Endothelial cell of umbilical vein (primary cell): ENCODE data around the gene AGPAT2. TPM values are rescaled to one million over a fixed set of nuclear protein-coding genes. Genes with fewer than 3 reads are reported as not detected.

Experiments used
- BruUV-seq: library from RNA; stranded (reverse); fragments of 400-500 nt; replicated peaks from 2 replicates; lab custom pipeline; 2021; lab: Mats Ljungman, UMichigan
- CTCF ChIA-PET: fragments of 300-600, 350-600 bp; sonication (Branson Sonifier 250); formaldehyde crosslinking; loops from one replicate; lab custom pipeline; 2021; ENCODE audit warnings: antibody characterized with exemption, inconsistent platforms; lab: Charles Lee
- POLR2A ChIA-PET: fragments of 300-600, 350-600 bp; sonication (Branson Sonifier 250); formaldehyde crosslinking; loops from one replicate; lab custom pipeline; 2021; ENCODE audit warnings: antibody characterized with exemption, inconsistent platforms; lab: Charles Lee
- DNase-seq: peaks from one replicate; pipeline ENCODE4 v3.0.0-alpha.2; 2011; ENCODE audit warnings: low read depth, low spot score
- FAIRE-seq: peaks from 2 replicates; lab custom pipeline; 2011; peaks lifted over from hg19 to GRCh38; lab: Jason Lieb, UNC
- H2AFZ ChIP-seq: 2 replicates; pipeline ENCODE4 v1.6.0; 2012; ENCODE audit warnings: low read depth, low read length, control low read depth, inconsistent platforms
- H3K27ac ChIP-seq: 2 replicates; pipeline ENCODE4 v1.5.1; 2011; ENCODE audit warnings: low read depth, mild to moderate bottlenecking, control low read depth, low read length, moderate library complexity; ENCODE audit not compliant: insufficient read depth
- H3K27me3 ChIP-seq, 2 experiments: 2 replicates each; pipeline versions ENCODE4 v1.6.0 to v1.6.1; 2011; ENCODE audit warnings: low read length in 2 of 2, mixed read lengths in 1 of 2; ENCODE audit not compliant: control insufficient read depth in 2 of 2, insufficient read depth in 2 of 2
- H3K36me3 ChIP-seq, 2 experiments: 2 replicates in 1 of 2; 3 replicates in 1 of 2; pipeline ENCODE4 v1.5.1; 2011; ENCODE audit warnings: low read length in 2 of 2, mild to moderate bottlenecking in 1 of 2, moderate library complexity in 1 of 2; ENCODE audit not compliant: control insufficient read depth in 2 of 2, insufficient read depth in 2 of 2; ENCODE audit errors: extremely low read depth in 1 of 2
- H3K4me1 ChIP-seq: 3 replicates; pipeline ENCODE4 v1.5.1; 2011; ENCODE audit warnings: mild to moderate bottlenecking, low read length; ENCODE audit not compliant: control insufficient read depth, insufficient read depth; ENCODE audit errors: extremely low read depth
- H3K4me2 ChIP-seq: 2 replicates; pipeline ENCODE4 v1.6.1; 2011; ENCODE audit warnings: low read length, control low read depth, mixed read lengths; ENCODE audit not compliant: insufficient read depth
- H3K4me3 ChIP-seq, 3 experiments: fragments of 200-600 bp in 1 of 3; sonication (generic), shearing (Covaris generic) in 1 of 3; replicated peaks in 1 of 3; 2 replicates each; pipeline ENCODE4 v1.5.1; 2011 to 2016; ENCODE audit warnings: control low read depth in 3 of 3, low read length in 3 of 3, mild to moderate bottlenecking in 2 of 3, inconsistent platforms in 1 of 3, low read depth in 1 of 3, moderate library complexity in 1 of 3; ENCODE audit not compliant: insufficient read depth in 1 of 3
- H3K79me2 ChIP-seq: 2 replicates; pipeline ENCODE4 v1.6.0; 2012; ENCODE audit warnings: low read length, inconsistent platforms; ENCODE audit not compliant: control insufficient read depth, insufficient read depth
- H3K9ac ChIP-seq: replicated peaks from 2 replicates; pipeline ENCODE3; 2011; ENCODE audit warnings: low read length, control low read depth; ENCODE audit not compliant: insufficient read depth; ENCODE audit errors: extremely low read depth
- H3K9me1 ChIP-seq: replicated peaks from 3 replicates; pipeline ENCODE4 v1.6.0; 2011; ENCODE audit warnings: mild to moderate bottlenecking, low read length; ENCODE audit not compliant: control insufficient read depth, insufficient read depth; ENCODE audit errors: extremely low read depth
- H3K9me3 ChIP-seq: replicated peaks from 2 replicates; pipeline ENCODE4 v1.5.1; 2012; ENCODE audit warnings: low read length, inconsistent platforms; ENCODE audit not compliant: control insufficient read depth, insufficient read depth
- H4K20me1 ChIP-seq: replicated peaks from 2 replicates; pipeline ENCODE3; 2011; ENCODE audit warnings: mild to moderate bottlenecking, low read length; ENCODE audit not compliant: control insufficient read depth, insufficient read depth; ENCODE audit errors: extremely low read depth
- CTCF ChIP-seq, 2 donors: IDR thresholded peaks; 1 replicate in 1 of 2; 2 replicates in 1 of 2; pipeline ENCODE4 v1.5.1; 2011; ENCODE audit warnings: low read length in 2 of 2, mild to moderate bottlenecking in 2 of 2, moderate library complexity in 2 of 2, control low read depth in 1 of 2, inconsistent platforms in 1 of 2, low read depth in 1 of 2; ENCODE audit not compliant: insufficient read depth in 1 of 2; ENCODE audit errors: extremely low read depth in 1 of 2
- EZH2 ChIP-seq: IDR thresholded peaks from 2 replicates; pipeline ENCODE4 v1.6.1; 2012; ENCODE audit warnings: borderline replicate concordance, low read depth, mild to moderate bottlenecking, moderate library complexity, low read length, inconsistent platforms; ENCODE audit not compliant: severe bottlenecking
- FOS ChIP-seq: IDR thresholded peaks from 2 replicates; pipeline ENCODE4 v1.6.1; 2011; ENCODE audit warnings: mild to moderate bottlenecking, low read length, moderate library complexity, borderline replicate concordance; ENCODE audit not compliant: insufficient read depth
- GATA2 ChIP-seq: IDR thresholded peaks from 2 replicates; pipeline ENCODE4 v1.7.0; 2011; ENCODE audit warnings: low read depth, mild to moderate bottlenecking, moderate library complexity, mixed read lengths, low read length; ENCODE audit not compliant: insufficient read length, insufficient read depth
- JUN ChIP-seq: IDR thresholded peaks from 2 replicates; pipeline ENCODE4 v1.6.1; 2011; ENCODE audit warnings: borderline replicate concordance, low read depth; ENCODE audit not compliant: insufficient read length, insufficient read depth
- MYC ChIP-seq: IDR thresholded peaks from one replicate; pipeline ENCODE4 v1.6.1; 2011; ENCODE audit warnings: mild to moderate bottlenecking, low read depth, low read length
- POLR2A ChIP-seq: IDR thresholded peaks from 2 replicates; pipeline ENCODE4 v1.6.1; 2012; ENCODE audit warnings: low read depth, mild to moderate bottlenecking, control low read depth, low read length
- POLR2AphosphoS5 ChIP-seq: IDR thresholded peaks from 2 replicates; pipeline ENCODE4 v1.6.1; 2012; ENCODE audit warnings: low read depth, mild to moderate bottlenecking, control low read depth, low read length, moderate library complexity; ENCODE audit not compliant: insufficient read depth
- dilution Hi-C: fragments of 300-500 bp; cut with MboI; formaldehyde crosslinking; loops from one replicate; pipeline ENCODE4 v1.15.0; 2019; ENCODE audit warnings: low sequenced_read_pairs; ENCODE audit not compliant: extremely low pct_ligation_motif_present
- intact Hi-C: fragments of 100-400 bp; cut with micrococcal nuclease; formaldehyde crosslinking; loops from one replicate; pipeline ENCODE4 v1.10.0; 2022
- polyA plus RNA-seq, 4 experiments: library from polyadenylated mRNA; depleted of rRNA in 3 of 4; stranded (reverse) in 3 of 4; unstranded in 1 of 4; fragments of >200 nt; gene quantifications; 2 replicates each; pipeline versions ENCODE4 v1.2.1 to v1.2.3, GENCODE V29; 2011 to 2012; ENCODE audit warnings: missing spikeins in 1 of 4
- total RNA-seq: library from RNA; stranded (reverse); gene quantifications from 2 replicates; pipeline ENCODE4 v1.2.3, GENCODE V29; 2021
- TF ChIP-seq, protein P1 (sequence below): IDR thresholded peaks from 2 replicates; pipeline ENCODE4 v1.6.1; 2011; ENCODE audit not compliant: insufficient read depth, insufficient read length

AGPAT2 gene
- total and polyA plus RNA-seq, 2 donors (not counting 3 experiments of a cell fraction or from before 2014, with no cell fraction given): 45.5 to 55.3 TPM

- FAIRE-seq (peak; percentile 100), DNase-seq (peak; percentile 97)
- H3K27me3 ChIP-seq: no peaks in the 10 kb centered on the region
- H3K27ac ChIP-seq: peak overlapping the region; percentile 95
- H3K36me3 ChIP-seq: no peaks in the 10 kb centered on the region
- H3K9me3 ChIP-seq: no peaks in the 10 kb centered on the region
- intact Hi-C loops (no loop called here), dilution Hi-C loops (no loop called here)
- peak overlapping the region; percentile 32 for H3K4me2 ChIP-seq
- CTCF ChIA-PET: interaction anchor here (1.0 to 8.2 kb wide), 2 partner anchors 10 to 15 kb away, joined by 3 to 90 read pairs; partner anchors contain the start of gene EGFL7
- no peaks in the 10 kb centered on the region for H3K9me1 ChIP-seq
- peaks cover 18% of the 10 kb centered on the region for H3K79me2 ChIP-seq
- no peaks in the 10 kb centered on the region for H4K20me1 ChIP-seq
- H3K9ac ChIP-seq: peak overlapping the region; percentile 77
- TF ChIP-seq FOS: no peak
- peak; percentile 18 for TF ChIP-seq JUN
- no peak for TF ChIP-seq EZH2
- no peak for TF ChIP-seq CTCF (IDR thresholded peaks at IDR 0.05; ENCODE audit: extremely low read depth in 1 of 2, insufficient read depth in 1 of 2, low read depth in 1 of 2, low read length in 2 of 2)
- no peak for TF ChIP-seq MYC
- peak; percentile 28 for TF ChIP-seq GATA2
- peak; percentile 91 for TF ChIP-seq POLR2AphosphoS5
- TF ChIP-seq, protein P1, sequence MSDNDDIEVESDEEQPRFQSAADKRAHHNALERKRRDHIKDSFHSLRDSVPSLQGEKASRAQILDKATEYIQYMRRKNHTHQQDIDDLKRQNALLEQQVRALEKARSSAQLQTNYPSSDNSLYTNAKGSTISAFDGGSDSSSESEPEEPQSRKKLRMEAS: peak; percentile 41
- peak; percentile 79 for TF ChIP-seq POLR2A
- H3K4me1 ChIP-seq: peaks cover 55% of the 10 kb centered on the region
- H2AFZ ChIP-seq: no peak overlapping the region
- BruUV-seq: no TSS peak
- POLR2A ChIA-PET: interaction anchor here (5.8 to 10.7 kb wide), 2 partner anchors 17 to 25 kb away, joined by 54 to 161 read pairs; partner anchors contain the start of gene EGFL7
- peak overlapping the region in 2 of 3 experiments; percentile 2 to 37 for H3K4me3 ChIP-seq
Observed at GRCh38 chr9:136648751-136649150, 38.5 kb downstream of the AGPAT2 start.
